Trophoblast cell (in vitro differentiated cells and primary cell): Measurements from ENCODE around the gene MTHFD2L.

Experiments
- DNase-seq, 2 donors: peaks; one replicate each; pipeline ENCODE4 v3.0.0-alpha.2; 2016
- H2AFZ ChIP-seq: 2 replicates; pipeline ENCODE4 v1.6.1; 2013; ENCODE audit warnings: low read length, moderate library complexity, mild to moderate bottlenecking; ENCODE audit not compliant: insufficient read depth, poor library complexity
- H2AK5ac ChIP-seq: 2 replicates; pipeline ENCODE4 v1.6.1; 2013; ENCODE audit warnings: mild to moderate bottlenecking, low read length
- H2BK120ac ChIP-seq: 2 replicates; pipeline ENCODE4 v1.6.1; 2013; ENCODE audit warnings: low read length, mild to moderate bottlenecking, moderate library complexity; ENCODE audit not compliant: insufficient read depth, poor library complexity
- H2BK12ac ChIP-seq: 2 replicates; pipeline ENCODE4 v1.6.1; 2013; ENCODE audit warnings: mild to moderate bottlenecking, low read length, moderate library complexity
- H2BK5ac ChIP-seq: 2 replicates; pipeline ENCODE4 v1.6.1; 2013; ENCODE audit warnings: low read length, low read depth, moderate library complexity, mild to moderate bottlenecking; ENCODE audit not compliant: poor library complexity
- H3K14ac ChIP-seq: 2 replicates; pipeline ENCODE4 v1.6.1; 2013; ENCODE audit warnings: mild to moderate bottlenecking, low read length
- H3K18ac ChIP-seq: 2 replicates; pipeline ENCODE4 v1.6.1; 2013; ENCODE audit warnings: mild to moderate bottlenecking, low read length
- H3K23ac ChIP-seq: 2 replicates; pipeline ENCODE4 v1.6.1; 2013; ENCODE audit warnings: low read length
- H3K27ac ChIP-seq: 2 replicates; pipeline ENCODE4 v1.5.1; 2013; ENCODE audit warnings: low read depth, mild to moderate bottlenecking, inconsistent platforms, low read length, moderate library complexity
- H3K27me3 ChIP-seq: 2 replicates; pipeline ENCODE4 v1.6.1; 2013; ENCODE audit warnings: inconsistent platforms, mild to moderate bottlenecking, low read length, moderate library complexity; ENCODE audit not compliant: insufficient read depth
- H3K36me3 ChIP-seq, 2 experiments: 1 replicate in 1 of 2; 2 replicates in 1 of 2; pipeline ENCODE4 v1.6.1; 2013; ENCODE audit warnings: low read length in 2 of 2, mild to moderate bottlenecking in 2 of 2, moderate library complexity in 1 of 2; ENCODE audit not compliant: insufficient read depth in 2 of 2, control insufficient read depth in 1 of 2
- H3K4ac ChIP-seq: 2 replicates; pipeline ENCODE4 v1.6.1; 2013; ENCODE audit warnings: low read depth, mild to moderate bottlenecking, low read length, moderate library complexity
- H3K4me1 ChIP-seq, 2 experiments: 1 replicate in 1 of 2; 2 replicates in 1 of 2; pipeline ENCODE4 v1.6.1; 2013; ENCODE audit warnings: low read length in 2 of 2, mild to moderate bottlenecking in 2 of 2, moderate library complexity in 1 of 2; ENCODE audit not compliant: insufficient read depth in 2 of 2, control insufficient read depth in 1 of 2
- H3K4me2 ChIP-seq: 2 replicates; pipeline ENCODE4 v1.6.1; 2013; ENCODE audit warnings: inconsistent platforms, mild to moderate bottlenecking, low read length, moderate library complexity
- H3K4me3 ChIP-seq: 2 replicates; pipeline ENCODE4 v1.5.1; 2013; ENCODE audit warnings: mild to moderate bottlenecking, low read depth, low read length, inconsistent platforms
- H3K79me1 ChIP-seq: one replicate; pipeline ENCODE4 v1.6.1; 2013; ENCODE audit warnings: low read length
- H3K79me2 ChIP-seq: 2 replicates; pipeline ENCODE4 v1.6.1; 2013; ENCODE audit warnings: low read length, mild to moderate bottlenecking; ENCODE audit not compliant: control insufficient read depth, insufficient read depth, poor library complexity
- H3K9ac ChIP-seq: 2 replicates; pipeline ENCODE4 v1.6.1; 2013; ENCODE audit warnings: mild to moderate bottlenecking, low read length
- H3K9me3 ChIP-seq: 2 replicates; pipeline ENCODE4 v1.6.1; 2013; ENCODE audit warnings: low read depth, mild to moderate bottlenecking, control low read depth, inconsistent platforms, low read length; ENCODE audit not compliant: insufficient read depth
- H4K12ac ChIP-seq: 2 replicates; pipeline ENCODE4 v1.6.1; 2013; ENCODE audit warnings: low read depth, mild to moderate bottlenecking, low read length, moderate library complexity
- H4K8ac ChIP-seq: 2 replicates; pipeline ENCODE4 v1.6.1; 2013; ENCODE audit warnings: low read depth, mild to moderate bottlenecking, low read length, moderate library complexity
- H4K91ac ChIP-seq: one replicate; pipeline ENCODE4 v1.6.1; 2013; ENCODE audit warnings: low read depth, mild to moderate bottlenecking, low read length, moderate library complexity
- WGBS: extraction: QIAGEN DNeasy Blood & Tissue Kit; methylation state at CpG from one replicate; pipeline ENCODE4 v1.1.7; 2013; ENCODE audit warnings: missing lambda C conversion rate; ENCODE audit not compliant: insufficient read length, insufficient coverage; ENCODE audit errors: extremely low coverage; 5-methylcytosine and 5-hydroxymethylcytosine counted together

MTHFD2L gene

DNA sequence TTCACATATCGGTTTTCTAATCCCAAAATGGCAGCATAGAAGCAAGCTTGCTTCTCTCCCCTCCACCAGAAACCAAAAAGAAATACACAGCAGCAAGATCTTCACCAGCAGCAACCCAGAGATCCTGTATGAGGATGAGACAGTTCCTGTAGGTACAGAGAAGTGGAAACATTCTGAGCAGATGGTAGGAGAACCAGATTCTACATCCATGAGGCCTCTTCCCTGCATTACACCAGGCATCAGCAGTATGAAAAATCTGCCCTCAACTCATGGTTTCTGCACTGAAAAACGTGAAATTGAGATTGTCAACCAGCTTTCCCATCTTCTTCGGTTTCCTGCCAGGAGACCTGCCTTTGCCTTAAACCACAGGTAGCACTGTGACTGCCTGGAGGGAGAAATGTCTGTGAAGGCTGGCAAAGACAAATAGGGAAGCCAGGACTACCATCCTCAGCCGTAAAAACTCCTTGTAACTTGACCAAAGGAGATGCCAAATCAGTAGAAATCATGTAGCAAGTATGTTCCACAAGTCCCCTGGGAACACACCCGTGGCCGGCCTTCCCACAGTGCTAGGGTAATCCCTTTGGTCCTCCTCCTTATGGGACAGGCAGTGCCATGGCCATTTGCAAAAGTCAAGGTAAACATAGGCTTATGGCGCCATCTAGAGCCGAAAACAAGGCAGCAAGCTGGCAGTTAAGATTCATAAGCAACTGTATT is 24.0 kb upstream of the MTHFD2L start:
- Histone ChIP-seq H3K4me1 (no peaks in the 10 kb centered on the region), H3K27ac (no peak overlapping the region), H3K9ac (no peak overlapping the region), H3K18ac (no peak overlapping the region), H3K79me2 (no peaks in the 10 kb centered on the region), H4K91ac (no peak overlapping the region), H3K4ac (no peak overlapping the region), H3K9me3 (no peaks in the 10 kb centered on the region), H2BK5ac (no peak overlapping the region), H4K12ac (no peak overlapping the region), H3K36me3 (no peaks in the 10 kb centered on the region), H2BK120ac (no peak overlapping the region), H2AFZ (no peak overlapping the region), H2BK12ac (no peak overlapping the region), H4K8ac (no peak overlapping the region), H3K4me3 (no peak overlapping the region), H3K14ac (no peak overlapping the region), H3K4me2 (no peak overlapping the region), H3K23ac (no peak overlapping the region), H3K79me1 (no peaks in the 10 kb centered on the region), H2AK5ac (no peak overlapping the region), H3K27me3 (no peaks in the 10 kb centered on the region)
- peak; percentile 74 to 89 for DNase-seq
- no CpG with 5 or more reads among the region's 8 CpGs for WGBS

GRCh38 chr4:74134500-74134852 is 23.4 kb upstream of the MTHFD2L start:
- no peaks in the 10 kb centered on the region for H3K36me3 ChIP-seq
- H2BK12ac ChIP-seq, result no peak overlapping the region
- no peak overlapping the region for H3K4me3 ChIP-seq
- H3K27me3 ChIP-seq, result no peaks in the 10 kb centered on the region
- H4K12ac ChIP-seq, result no peak overlapping the region
- no peak overlapping the region for H2BK120ac ChIP-seq
- H3K18ac ChIP-seq, result no peak overlapping the region
- no peaks in the 10 kb centered on the region for H3K4me1 ChIP-seq
- H2AFZ ChIP-seq, result no peak overlapping the region
- DNase-seq, result no peak
- no peak overlapping the region for H3K27ac ChIP-seq
- H3K9ac ChIP-seq, result no peak overlapping the region
- no peaks in the 10 kb centered on the region for H3K9me3 ChIP-seq
- H3K4ac ChIP-seq, result no peak overlapping the region
- H4K91ac ChIP-seq, result no peak overlapping the region
- no CpG with 5 or more reads among the region's 2 CpGs for WGBS
- no peaks in the 10 kb centered on the region for H3K79me2 ChIP-seq
- no peak overlapping the region for H2AK5ac ChIP-seq
- no peak overlapping the region for H2BK5ac ChIP-seq
- no peak overlapping the region for H3K23ac ChIP-seq
- no peak overlapping the region for H3K4me2 ChIP-seq
- no peak overlapping the region for H3K14ac ChIP-seq
- no peaks in the 10 kb centered on the region for H3K79me1 ChIP-seq
- H4K8ac ChIP-seq, result no peak overlapping the region

- Histone ChIP-seq H3K4ac (no peak overlapping the region), H2BK12ac (no peak overlapping the region), H3K9me3 (no peaks in the 10 kb centered on the region), H3K9ac (no peak overlapping the region), H2BK5ac (no peak overlapping the region), H3K27ac (no peak overlapping the region), H3K4me2 (no peak overlapping the region), H3K27me3 (no peaks in the 10 kb centered on the region), H3K23ac (no peak overlapping the region), H2AK5ac (no peak overlapping the region), H2AFZ (no peak overlapping the region), H3K79me2 (no peaks in the 10 kb centered on the region), H3K14ac (no peak overlapping the region), H4K8ac (no peak overlapping the region), H3K79me1 (no peaks in the 10 kb centered on the region), H3K4me1 (no peaks in the 10 kb centered on the region), H4K12ac (no peak overlapping the region), H2BK120ac (no peak overlapping the region), H4K91ac (no peak overlapping the region), H3K18ac (no peak overlapping the region), H3K4me3 (no peak overlapping the region), H3K36me3 (no peaks in the 10 kb centered on the region)
- no peak for DNase-seq
- whole genome bisulfite sequencing, result no CpG with 5 or more reads among the region's 4 CpGs
Measured at GRCh38 chr4:74146581-74147129, 11.3 kb upstream of the MTHFD2L start.

- Histone ChIP-seq H3K4me3 (no peak overlapping the region), H3K79me2 (no peaks in the 10 kb centered on the region), H3K27me3 (no peaks in the 10 kb centered on the region), H3K23ac (no peak overlapping the region), H3K9ac (no peak overlapping the region), H2BK5ac (no peak overlapping the region), H3K9me3 (no peaks in the 10 kb centered on the region), H2AFZ (no peak overlapping the region), H3K79me1 (no peaks in the 10 kb centered on the region), H4K91ac (no peak overlapping the region), H3K14ac (no peak overlapping the region), H2AK5ac (no peak overlapping the region), H3K4me2 (no peak overlapping the region), H3K18ac (no peak overlapping the region), H3K4me1 (no peaks in the 10 kb centered on the region), H3K4ac (no peak overlapping the region), H4K12ac (no peak overlapping the region), H2BK120ac (no peak overlapping the region), H3K36me3 (no peaks in the 10 kb centered on the region), H4K8ac (no peak overlapping the region), H2BK12ac (no peak overlapping the region), H3K27ac (no peak overlapping the region)
- no peak for DNase-seq
- WGBS, result no CpG with 5 or more reads among the region's 2 CpGs
Measured at GRCh38 chr4:74148205-74148604, 9.7 kb upstream of the MTHFD2L start.
